Inflammatory macrophage (primary cell): ENCODE results near the gene FBLN2.
"Not testable (repeated sequence)": the region's sequence is repeated elsewhere in the genome, so short reads cannot be mapped to it uniquely, and the experiment has no call there.

Experiments used
- DNase-seq, 2 donors: peaks; one replicate each; pipeline ENCODE4 v3.0.0-alpha.2; 2020 to 2022

Gene FBLN2

DNA sequence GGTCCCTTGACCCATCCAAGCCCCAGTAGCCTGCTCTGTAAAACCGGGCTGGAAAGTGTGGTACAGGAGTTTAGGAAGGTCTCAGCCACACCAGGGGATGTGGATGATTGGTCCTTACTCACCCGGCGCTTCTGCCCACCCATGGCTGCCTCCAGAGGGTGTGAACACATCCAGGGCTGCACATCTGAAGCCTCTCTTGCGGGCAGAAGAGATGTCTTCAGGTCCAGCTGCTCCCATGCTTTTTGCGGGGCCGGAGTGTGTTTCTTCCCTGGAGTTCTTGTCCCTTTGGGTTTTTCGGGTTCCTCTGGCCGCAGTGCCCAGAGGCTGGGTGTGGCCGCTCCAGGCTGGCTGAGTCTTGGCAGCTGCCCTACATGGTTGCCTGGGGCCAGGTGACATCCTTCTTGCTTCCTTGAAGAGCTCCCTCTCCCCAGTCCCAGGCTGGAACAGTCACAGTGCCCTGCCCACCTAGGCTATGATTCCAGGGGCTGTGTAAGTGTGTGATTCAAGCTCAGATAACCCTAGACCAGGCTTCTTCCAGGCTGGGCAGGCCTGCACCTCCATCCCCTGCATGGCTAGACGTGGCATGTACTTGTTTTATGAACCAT is 34.9 kb upstream of the FBLN2 start:
- no peak for DNase-seq

DNA sequence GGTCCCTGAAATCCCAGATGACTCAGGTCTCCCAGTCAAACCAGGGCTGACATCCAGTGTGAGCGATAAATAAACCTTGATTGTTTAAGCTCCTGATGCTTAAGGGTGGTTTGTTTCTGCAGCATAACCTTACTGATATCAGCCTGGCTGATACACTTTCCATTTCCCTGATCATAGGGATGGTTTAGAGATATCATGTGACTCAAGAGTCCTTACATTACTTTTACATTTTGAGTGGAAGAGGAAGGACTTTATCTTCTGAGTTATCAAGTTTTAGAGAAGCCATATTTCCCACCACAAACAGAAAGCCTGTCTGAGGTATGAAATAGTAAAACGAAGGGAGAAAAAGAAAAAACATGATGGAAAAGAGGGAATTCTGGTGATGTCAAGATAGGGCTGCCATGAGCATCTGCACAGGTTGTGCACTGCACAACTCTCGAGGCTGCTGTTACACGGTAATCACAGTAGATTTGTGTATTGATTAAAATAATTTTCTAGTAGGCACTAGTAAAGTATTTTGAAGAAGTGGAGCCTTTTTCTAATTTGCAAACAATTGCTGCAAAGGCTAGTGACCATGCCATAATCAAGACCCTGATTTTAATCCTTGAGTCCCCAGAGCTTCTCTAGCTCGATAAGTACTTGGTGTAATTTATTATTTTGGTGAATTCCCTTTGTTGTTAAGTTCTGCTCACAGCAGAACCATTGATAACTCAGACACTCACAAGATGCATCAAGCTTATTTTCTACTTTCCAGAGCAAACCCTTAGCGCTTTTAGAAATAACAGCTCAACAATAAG is 34.1 kb upstream of the FBLN2 start:
- no peak for DNase-seq

DNA sequence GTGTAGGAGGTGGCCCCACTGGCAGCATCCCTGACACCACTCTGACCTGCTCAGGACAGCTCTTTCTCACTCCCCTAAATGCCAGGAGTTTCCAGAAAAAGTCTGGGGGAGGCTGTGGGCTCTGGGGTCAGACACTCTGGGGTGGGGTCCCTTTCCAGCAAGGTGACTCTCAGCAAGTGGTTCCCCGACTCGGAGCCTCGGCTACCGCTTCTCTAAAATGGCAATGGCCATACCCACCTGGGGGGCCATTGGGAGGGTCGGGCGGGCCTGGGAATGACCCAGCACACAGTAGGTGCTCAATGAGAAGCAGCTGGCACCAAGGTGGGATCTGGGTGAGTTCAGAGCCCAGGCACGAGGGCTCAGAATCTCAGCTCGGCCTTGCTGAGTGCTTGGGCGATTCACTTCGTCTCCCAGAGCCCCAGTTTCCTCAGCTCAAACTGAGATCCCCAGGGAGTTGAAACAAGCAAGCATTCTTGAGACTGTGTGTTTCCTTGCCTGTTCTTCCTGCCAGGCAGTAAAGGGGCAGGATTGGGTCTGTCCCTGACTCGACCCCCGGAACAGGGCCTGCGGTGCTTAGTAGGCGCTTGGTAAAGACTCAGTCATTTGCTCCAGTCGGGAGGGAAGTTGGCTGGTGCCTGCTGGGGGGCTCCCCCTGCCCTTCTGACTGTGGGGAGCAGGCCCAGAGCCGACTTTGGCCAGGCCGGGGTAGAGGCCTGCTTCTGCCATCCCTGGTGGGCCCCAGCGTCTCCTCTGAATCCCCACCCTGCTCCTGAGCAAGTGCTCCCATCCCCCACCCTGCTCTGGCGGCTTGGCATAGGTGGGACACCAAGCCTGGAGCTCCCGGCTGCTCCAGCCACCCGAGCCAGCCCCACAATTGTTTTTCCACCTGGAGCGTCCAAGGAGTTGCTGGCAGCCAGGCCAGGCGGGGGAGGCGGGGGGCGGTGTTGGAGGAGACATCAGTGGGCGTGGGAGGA is 32.9 kb upstream of the FBLN2 start:
- DNase-seq, result no peak

DNA sequence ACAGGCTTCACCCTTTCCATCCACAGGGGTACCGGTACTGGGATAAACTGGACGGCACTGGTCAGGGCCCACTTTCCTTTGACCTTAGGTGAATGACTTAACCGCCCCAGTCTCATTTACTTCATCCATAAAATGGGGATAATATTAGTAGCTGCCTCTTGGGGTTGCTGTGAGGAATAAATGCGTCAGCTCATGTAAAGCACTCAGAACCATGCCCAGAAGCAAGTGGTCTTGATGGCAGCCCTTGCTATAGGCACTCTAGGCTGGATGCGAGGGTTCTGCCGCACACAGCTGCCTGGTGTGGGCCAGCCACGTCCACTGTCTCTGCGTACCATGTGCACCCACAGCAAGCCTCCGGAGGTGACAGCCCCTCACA is 32.2 kb upstream of the FBLN2 start:
- DNase-seq, result no peak

DNA sequence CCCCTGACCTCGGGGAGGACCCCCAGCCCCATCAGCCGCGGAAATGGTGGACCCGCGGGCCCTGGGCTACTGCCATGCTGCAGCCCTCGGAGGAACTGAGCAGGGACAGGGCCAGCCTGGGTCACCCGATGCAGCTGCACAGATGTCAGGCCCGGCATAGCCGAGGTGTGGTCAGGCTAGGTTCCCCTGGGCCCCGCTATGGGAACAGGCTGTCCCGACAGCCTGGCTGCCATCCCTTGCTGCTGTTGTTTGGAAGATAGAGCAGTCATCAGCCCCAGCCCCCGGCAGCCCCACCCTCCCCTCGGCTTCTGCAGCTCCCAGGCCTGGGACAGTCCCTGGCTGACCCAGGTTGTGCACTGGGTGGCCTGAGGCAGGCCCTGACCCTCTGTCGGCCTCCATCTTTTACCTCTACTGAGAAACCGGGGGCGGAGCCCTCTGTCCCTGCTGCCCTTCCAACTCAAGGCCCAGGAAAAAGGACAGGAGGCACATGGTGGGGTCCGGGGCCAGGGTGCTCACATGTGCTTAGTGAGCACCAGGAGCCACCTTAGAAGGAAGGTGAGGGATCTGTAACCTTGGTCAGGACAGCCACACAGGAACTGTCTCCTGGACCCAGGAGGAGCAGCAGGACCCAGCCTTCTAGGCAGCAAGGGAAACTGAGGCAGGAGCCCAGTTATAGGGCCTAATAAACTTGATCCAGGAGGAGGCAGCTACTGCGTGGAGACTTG is 31.5 kb upstream of the FBLN2 start:
- no peak for DNase-seq

DNA sequence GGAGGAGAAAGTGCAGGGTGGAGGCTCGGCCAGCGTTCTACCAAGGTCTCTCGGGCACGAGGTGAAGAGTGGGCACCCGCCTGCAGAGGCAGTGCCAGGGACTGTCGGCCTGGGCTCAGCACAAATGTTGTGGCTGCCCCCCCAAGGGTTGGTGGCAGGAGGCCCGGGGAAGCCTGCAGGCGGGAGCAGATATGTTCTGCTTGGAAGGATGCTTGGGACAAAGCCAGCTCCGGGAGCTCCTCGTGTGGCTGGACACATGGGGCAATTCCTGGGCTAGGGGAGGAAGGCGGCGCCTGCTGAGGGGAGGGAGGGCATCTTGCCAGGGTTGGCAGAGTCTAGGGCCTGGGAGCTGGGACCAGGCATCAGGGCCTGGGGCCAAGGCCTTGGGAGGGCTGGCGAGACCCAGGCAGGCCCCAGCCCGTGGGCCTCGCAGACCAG is 30.4 kb upstream of the FBLN2 start:
- no peak for DNase-seq

DNA sequence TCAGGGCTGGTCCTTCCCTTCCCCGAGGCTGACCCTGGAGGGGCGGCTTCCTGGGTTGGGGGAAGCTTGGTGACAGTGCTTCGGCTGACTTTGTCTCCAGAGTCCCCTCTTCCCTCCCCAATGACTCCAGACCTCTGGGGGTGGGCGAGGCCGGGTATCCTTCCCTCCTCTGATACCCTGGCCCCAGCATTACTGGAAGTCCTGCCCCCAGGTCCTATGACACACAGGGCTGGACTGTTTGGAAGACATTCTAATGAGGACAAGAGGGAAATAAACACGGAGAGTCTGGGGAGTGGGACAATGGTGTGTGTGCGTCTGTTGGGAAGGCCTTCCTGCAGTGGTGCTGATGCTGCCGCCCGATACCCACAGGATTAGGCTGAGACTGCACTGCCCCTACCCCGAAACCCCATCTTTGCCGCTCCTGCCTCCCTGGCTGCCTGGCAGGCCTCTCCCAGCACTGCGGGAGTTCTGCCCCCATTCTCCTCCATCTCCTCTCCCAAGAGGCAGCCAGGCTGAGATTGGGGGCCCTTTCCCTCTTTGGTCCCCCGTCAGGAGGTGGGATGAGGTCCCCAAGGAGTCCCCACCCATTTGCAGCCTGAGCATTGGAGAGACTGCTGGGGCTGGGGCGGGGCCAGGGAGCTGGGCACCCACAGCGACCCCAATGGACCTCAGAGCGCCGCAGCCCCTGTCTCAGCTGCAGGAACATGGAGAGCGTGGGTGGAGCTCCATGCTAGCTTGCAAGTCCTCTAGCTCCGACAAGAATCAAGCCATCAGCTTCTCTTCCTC is 29.7 kb upstream of the FBLN2 start:
- no peak for DNase-seq

DNA sequence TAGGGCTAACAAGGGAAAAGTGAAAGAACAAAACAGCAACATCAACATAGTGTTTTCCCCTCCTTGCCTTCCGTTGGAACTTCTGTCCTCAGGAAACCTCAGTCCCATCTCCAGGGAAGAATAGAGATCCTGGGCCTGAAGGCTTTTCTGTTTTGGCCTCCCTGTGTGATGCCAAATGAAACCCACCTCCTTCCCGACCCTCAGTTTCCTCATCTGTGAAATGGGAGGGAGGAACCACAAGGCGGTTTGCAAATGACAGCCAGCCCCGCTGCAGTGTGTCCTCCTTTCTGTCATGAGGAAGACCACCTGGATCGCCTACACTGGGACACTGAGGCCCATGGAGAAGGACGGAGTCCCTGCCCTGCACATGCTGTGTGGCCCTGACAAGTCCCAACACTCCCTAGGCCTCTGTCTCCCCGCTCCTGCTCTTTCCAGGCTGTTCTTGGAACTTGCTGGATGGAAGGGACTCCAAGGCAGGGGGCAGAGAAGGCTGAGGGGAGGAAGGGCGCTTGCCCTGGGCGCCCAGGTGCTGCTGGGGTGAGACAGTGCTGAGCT is 28.5 kb upstream of the FBLN2 start:
- DNase-seq, result no peak

DNA sequence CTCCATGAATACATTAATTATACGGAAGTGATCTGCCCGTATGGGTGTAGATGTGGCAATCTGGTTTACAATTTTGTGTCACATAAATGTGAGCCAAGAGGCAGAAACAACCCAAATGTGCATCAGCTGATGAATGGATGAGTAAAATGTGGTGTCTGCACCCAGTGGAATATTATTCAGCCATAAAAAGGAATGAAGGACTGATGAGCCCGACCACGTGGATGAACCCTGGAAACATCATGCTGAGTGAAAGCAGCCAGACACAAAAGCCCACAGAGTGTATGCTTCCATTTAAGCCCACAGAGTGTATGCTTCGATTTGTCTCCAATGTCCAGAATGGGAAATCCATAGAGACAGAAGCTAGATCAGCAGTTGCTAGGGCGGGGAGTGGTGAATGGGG is 27.6 kb upstream of the FBLN2 start:
- no peak for DNase-seq

DNA sequence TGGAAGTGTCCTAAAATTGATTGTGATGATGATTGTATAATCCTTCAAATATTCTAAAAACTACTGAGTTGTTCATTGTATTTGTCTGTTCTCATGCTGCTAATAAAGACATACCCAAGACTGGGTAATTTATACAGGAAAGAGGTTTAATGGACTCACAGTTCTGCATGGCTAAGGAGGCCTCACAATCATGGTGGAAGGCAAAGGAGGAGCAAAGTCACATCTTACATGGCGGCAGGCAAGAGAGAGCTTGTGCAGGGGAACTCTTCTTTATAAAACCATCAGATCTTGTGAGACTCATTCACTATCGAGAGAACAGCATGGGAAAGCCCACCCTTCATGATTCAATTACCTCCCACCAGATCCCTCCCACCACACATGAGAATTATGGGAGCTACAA is 27.2 kb upstream of the FBLN2 start:
- DNase-seq, result not testable (repeated sequence)

DNA sequence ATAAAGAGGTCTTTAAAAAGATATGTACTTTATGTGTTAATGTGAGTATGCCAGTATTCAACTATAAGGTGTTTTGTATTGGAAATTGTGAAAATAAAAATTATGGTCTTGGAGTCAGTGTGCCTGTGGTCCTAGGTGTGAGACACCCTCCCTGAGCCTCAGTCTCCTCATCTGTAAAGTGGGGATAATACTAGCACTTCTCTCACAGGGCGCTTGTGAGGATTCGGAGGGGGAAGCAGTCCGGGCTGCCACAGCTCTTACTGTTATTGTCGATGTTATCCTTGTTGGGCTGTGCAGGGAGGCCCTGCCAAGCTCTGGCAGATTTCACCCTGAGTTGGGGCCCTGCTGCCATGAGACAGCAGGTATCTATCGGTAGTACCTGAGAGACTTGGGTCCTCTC is 26.7 kb upstream of the FBLN2 start:
- DNase-seq, result no peak

DNA sequence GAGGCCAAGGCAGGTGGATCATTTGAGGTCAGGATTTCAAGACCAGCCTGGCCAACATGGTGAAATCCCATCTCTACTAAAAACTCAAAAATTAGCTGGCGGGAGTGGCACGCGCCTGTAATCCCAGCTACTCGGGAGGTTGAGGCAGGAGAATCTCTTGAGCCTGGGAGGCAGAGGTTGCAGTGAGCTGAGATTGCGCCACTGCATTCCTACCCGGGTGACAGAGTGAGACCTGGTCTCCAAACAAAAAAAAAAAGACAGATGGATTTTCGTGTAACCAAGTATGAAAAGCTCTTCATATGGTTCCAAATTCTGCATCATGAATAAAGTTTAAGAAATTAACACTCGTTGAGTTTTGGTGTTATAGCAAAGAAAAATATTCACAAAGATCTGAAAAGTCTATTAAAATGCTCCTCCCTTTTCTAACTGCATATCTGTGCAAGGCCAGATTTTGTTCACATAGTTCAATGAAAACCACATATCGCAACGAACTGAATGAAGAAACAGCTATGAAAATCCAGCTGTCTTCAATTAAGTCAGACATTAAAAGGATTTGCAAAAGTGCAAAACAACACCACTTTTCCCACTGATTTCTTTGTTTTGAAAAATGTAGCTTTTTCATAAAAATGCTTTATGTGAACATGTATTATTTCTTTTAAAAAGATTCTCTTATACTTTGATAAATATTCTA is 23.8 kb upstream of the FBLN2 start:
- DNase-seq, result no peak

DNA sequence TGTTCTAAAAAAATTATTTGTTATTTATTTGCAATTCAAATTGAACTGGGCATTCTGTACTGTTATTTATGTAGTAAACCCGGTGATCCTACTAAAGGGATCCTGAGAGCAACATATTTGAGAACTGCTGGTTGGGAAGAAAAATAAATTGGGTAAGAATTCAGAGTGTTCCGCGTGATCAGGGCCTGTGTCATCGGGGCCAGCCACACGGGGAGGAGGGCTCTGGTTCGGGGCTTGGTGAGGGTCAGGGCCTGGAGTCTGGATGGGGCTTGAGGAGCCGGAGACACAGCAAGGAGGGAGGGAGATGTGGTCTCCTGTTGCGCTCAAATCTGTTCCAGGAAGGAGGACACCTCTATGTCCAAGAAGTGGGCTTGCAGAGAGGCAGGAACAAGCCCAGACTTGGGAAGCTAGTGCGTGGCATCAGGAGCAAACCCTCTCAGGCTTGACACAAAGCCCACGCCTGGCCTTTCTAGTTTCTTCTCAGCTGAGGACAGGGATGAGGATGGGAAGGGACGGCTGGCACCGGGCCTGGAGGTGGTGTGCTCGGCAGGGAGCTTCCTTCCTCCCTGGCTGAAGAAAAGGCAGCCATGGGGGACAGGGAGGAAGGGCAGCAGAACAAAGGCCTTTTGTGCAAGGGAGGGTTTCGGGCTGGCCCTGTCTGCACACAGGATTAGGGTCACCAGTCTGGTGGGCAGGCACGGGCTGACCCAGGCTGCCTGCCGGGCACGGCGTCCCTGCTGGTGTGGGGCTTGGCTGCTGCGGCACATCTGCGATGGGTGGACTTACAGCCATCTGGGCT is 22.9 kb upstream of the FBLN2 start:
- no peak for DNase-seq

DNA sequence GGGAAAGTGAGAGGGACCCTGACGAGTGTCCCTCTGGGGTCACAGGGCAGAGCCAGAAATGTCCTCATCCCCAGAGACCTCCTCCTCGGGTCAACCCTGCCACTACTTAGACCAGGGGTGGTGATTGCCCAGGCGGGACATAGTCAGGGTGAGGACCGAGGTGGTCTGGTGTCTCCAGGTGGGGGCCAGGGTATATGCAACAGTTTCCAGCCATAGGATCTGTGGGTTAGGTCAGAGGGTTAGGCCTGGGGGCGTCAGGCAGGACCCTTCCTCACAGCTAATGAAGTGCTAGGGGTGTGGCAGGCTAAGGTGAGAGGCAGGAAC is 22.3 kb upstream of the FBLN2 start:
- DNase-seq, result no peak

DNA sequence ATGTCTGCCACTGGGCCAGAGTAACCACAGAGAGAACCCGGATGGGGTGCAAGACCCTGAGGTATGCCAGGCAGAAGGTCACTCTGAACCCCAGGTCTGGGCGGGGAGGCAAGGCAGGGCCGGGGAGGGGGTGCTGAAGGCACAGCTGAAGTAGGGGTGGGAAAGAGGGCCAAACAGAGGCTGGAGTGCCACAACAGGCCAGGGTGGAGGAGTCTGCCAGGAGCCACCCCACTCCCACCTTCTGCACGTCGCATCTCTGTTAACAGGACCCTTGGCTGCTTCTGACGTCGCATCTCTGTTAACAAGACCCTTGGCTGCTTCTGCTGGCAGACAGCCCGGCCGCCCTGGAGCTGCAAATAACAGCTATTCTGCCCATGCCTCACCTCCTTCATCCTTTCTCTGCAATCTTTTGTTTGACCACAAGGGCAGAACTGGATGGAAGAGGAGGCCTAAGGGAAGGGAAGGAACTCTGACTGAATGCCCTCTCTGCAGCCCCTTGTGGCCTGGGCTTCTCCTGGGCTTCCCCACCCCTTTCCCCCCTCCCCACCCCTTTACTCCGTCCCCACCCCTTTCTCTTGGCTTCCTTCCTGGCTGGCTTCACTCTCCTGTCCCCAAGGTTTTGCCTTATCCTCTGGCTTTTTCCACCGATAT is 20.6 kb upstream of the FBLN2 start:
- DNase-seq, result no peak

DNA sequence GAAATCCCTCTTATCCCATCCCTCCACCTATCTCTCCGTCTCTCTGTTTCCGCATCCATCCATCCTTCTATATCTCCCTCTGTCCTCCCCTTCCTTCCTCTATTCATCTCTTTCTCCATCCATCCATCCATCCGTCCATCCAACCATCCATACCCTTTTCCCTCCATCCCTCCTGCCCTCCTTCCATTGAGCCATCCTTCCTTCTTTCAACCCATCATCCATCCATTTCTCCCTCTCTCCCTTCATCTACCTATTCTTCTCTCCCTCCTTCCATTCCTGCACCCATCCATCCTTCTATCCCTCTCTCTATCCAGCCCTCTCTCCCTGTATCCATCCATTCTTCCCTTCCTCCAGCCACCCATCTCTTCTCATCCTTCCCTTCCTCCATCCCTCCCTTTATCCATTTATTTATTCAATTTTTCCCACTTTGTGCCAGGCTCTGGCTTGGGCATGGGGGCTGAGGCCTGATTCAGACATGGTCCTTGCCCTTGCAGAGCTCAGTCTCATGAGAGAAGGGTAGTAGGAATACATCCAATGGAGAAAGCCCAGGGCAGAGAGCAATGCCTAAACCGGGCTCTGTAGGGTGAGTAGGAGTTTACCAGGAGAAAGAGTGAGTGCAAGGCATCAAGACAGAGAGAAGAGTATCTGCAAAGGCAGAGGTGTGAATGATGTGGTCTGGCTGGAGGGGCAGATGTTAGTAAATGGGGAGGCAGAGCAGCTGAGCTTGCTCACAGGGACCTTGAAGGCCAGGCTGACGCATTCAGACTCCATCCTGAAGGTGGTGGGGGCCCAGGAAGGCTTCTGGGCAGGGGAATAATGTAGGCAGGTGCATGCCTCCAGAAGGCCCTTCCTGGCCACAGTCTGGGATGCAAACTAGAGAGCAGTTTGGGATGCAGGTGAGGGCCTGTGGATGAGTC is 19.5 kb upstream of the FBLN2 start:
- DNase-seq, result no peak

DNA sequence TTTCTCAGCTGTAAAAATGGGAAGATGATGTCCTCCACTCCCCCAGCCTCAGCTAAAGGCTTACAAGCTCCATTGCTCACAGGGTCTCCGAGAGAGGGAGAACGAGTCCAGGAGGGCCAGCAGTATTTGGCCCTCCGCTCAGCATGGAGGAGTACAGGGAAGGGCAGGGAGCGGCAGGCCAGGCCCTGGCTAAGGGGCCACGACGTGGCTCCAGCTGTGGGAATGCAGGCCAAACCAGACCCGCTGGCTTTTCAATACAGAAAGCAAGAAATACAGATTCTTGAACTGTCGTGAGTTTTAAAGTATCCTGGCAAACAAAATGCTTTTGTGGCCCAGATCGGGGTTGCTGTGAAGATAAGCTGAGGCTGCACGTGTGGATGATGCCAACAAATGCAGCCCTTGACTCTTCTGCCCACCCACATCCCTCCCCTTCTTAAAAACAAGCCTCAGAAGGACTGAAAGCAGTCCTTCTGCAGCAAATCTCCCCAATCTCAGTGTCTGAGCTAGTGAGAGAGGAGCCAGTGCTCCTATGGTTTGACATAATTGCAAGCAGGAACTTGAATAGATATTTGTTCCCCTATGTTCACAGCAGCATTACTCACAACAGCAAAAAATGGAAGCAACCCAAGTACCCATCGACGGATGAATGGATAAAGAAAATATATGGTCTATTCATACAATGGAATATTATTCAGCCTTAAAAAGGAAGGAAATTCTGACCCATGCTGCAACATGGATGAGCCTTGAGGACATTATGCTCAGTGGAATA is 18.5 kb upstream of the FBLN2 start:
- DNase-seq, result no peak

DNA sequence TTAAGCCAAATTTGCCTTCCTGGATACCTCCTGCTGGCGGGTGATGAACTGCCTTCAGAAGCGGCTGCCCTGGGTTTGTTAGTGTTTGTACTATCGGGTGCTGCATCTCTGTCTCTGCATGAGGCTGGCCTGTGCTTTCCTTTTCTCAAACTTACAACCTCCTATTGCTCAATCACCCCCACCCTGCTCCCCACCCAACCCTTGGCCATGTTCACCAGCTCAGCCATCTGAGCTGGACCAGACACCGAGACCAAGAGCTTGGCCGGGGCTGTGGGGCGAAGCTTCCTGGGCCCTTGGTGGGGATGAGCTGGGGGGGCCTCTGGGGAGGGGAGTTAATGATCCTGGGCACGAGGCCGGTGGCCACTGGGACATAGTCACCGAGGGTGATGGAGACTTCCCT is 16.8 kb upstream of the FBLN2 start:
- no peak for DNase-seq
